Measurements from ENCODE around the gene CHSY3.

CHSY3 gene

DNA sequence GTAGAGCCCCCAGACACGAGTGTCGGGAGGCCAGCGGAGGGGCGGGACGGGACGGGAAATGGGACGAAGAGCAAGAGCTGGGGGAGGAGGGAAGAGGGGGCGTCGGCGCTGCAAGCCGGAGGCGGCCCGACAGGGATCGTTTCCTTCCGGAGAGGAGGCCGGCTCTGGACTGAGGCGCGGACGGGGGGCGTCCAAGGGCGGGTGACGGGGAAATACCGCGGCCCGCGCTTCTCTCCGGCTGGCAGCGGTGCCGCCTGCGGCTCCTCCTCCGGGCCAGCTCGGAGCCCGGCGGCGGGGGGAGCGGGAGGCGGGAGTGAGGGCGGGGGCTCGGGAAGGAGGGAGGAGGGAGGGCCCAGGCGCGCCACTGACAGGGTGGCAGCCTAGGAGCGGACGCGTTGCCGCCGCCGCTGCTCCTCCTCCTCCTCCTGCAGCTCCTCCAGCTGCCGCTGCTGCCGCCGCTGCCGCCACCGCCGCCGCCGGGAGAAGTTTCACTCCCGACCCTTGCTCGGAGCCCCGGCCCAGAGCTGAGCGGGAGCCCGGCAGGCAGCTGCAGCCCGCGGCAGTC lies at the start of gene CHSY3:
Gene CHSY3, plus strand, starts transcription at position 364 of the 565 bp plus-strand sequence.
- TF ChIP-seq, protein P1, sequence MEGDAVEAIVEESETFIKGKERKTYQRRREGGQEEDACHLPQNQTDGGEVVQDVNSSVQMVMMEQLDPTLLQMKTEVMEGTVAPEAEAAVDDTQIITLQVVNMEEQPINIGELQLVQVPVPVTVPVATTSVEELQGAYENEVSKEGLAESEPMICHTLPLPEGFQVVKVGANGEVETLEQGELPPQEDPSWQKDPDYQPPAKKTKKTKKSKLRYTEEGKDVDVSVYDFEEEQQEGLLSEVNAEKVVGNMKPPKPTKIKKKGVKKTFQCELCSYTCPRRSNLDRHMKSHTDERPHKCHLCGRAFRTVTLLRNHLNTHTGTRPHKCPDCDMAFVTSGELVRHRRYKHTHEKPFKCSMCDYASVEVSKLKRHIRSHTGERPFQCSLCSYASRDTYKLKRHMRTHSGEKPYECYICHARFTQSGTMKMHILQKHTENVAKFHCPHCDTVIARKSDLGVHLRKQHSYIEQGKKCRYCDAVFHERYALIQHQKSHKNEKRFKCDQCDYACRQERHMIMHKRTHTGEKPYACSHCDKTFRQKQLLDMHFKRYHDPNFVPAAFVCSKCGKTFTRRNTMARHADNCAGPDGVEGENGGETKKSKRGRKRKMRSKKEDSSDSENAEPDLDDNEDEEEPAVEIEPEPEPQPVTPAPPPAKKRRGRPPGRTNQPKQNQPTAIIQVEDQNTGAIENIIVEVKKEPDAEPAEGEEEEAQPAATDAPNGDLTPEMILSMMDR (conservative IDR thresholded peaks at IDR 0.05; ENCODE audit: low read depth, low read length): no peak
- Histone ChIP-seq H3K27ac (peak within 1 kb of the TSS; percentile 48), H3K4me2 (peak within 1 kb of the TSS; percentile 45), H4K20me1 (ENCODE audit: insufficient read depth) (no peaks in the 10 kb centered on the region), H3K27me3 (ENCODE audit: insufficient read depth, low read depth) (no peaks in the 10 kb centered on the region), H2AFZ (ENCODE audit: low read depth) (peak within 1 kb of the TSS; percentile 86), H3K79me2 (ENCODE audit: insufficient read depth, low read depth) (no peaks in the 10 kb centered on the region), H3K4me3 (IDR thresholded peaks at IDR 0.05; ENCODE audit: insufficient read depth, low read depth, low read length) (no peak within 1 kb of the TSS), H3K9ac (peak within 1 kb of the TSS; percentile 66), H3K4me1 (ENCODE audit: low read depth, poor library complexity, severe bottlenecking) (peaks cover 26% of the 10 kb centered on the region), H3K36me3 (ENCODE audit: insufficient read depth) (no peaks in the 10 kb centered on the region)

DNA sequence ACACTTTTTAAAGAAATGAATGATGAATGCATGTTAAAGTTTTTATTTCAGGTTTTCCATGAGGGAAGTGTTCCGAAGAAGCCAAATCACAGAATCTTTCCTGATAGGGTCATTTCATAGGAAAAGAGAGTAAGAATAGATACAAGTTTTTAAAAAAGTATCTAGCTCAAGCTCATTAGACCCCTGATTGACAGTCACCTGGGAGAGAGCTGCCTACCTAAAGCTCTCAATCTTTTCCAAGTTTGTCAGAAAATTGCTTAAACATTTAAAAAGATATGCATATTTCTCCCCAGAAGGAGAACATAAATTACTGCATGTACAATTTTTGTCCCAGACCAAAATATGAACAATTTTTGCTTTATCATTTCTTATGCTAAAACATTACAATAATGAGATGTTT lies 47.9 kb upstream of the CHSY3 start:
- no peaks in the 10 kb centered on the region for H3K27me3 ChIP-seq (ENCODE audit: insufficient read depth, low read depth)
- no peak overlapping the region for H3K9ac ChIP-seq
- H3K4me1 ChIP-seq (ENCODE audit: low read depth, poor library complexity, severe bottlenecking): no peaks in the 10 kb centered on the region
- H3K4me2 ChIP-seq: no peak overlapping the region
- no peaks in the 10 kb centered on the region for H3K36me3 ChIP-seq (ENCODE audit: insufficient read depth)
- H2AFZ ChIP-seq (ENCODE audit: low read depth): no peak overlapping the region
- no peak overlapping the region for H3K27ac ChIP-seq
- H3K4me3 ChIP-seq (IDR thresholded peaks at IDR 0.05; ENCODE audit: insufficient read depth, low read depth, low read length): no peak overlapping the region
- no peaks in the 10 kb centered on the region for H4K20me1 ChIP-seq (ENCODE audit: insufficient read depth)
- no peaks in the 10 kb centered on the region for H3K79me2 ChIP-seq (ENCODE audit: insufficient read depth, low read depth)
- TF ChIP-seq, protein P1 (conservative IDR thresholded peaks at IDR 0.05; ENCODE audit: low read depth, low read length): no peak

DNA sequence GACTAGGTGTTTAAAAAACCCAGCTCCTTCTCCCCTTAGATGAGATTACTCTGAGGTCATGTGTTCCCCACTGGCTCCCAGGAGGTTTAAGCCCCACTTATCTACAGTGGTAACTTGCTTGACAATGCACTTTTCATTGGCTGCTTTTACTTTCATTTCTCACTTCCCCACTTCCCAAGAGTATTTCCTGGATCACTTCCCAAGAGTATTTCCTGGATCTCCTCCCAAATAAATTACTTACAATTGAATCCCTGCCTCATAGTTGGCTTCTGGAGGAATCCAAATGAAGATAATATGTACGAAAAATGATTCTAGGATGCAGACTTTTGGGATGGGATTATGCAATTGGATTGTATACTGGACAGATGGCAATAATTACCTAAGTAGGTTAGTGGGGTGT lies 47.1 kb upstream of the CHSY3 start:
- TF ChIP-seq, protein P1 (conservative IDR thresholded peaks at IDR 0.05; ENCODE audit: low read depth, low read length): no peak
- Histone ChIP-seq H3K4me3 (IDR thresholded peaks at IDR 0.05; ENCODE audit: insufficient read depth, low read depth, low read length) (no peak overlapping the region), H3K27ac (no peak overlapping the region), H3K79me2 (ENCODE audit: insufficient read depth, low read depth) (no peaks in the 10 kb centered on the region), H3K4me2 (no peak overlapping the region), H3K27me3 (ENCODE audit: insufficient read depth, low read depth) (no peaks in the 10 kb centered on the region), H4K20me1 (ENCODE audit: insufficient read depth) (no peaks in the 10 kb centered on the region), H3K36me3 (ENCODE audit: insufficient read depth) (no peaks in the 10 kb centered on the region), H2AFZ (ENCODE audit: low read depth) (no peak overlapping the region), H3K4me1 (ENCODE audit: low read depth, poor library complexity, severe bottlenecking) (no peaks in the 10 kb centered on the region), H3K9ac (no peak overlapping the region)

DNA sequence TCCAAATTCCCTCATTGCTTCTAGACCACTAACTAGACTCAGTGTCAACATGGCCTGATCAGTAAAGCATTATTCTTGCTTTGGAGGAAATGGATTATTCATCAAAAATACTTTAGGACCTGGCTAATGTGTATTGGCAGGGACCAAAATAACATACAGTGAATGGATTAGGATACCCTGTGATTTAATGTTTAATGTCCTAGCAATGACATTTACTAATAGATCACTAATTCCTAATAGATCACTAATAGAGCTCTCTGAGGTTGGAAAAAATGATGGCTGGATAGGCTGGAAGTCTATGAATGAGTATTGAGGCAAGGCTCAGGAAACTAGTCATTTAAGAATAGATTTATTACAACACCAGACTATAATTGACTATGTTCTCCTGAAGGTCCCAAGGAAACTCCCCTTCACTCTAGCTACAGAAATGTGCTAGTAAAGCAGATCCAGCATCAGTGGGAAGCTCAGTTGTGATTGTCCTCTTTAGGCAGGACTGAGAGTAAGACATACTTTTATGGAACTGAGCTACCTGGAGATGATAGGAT lies 46.1 kb upstream of the CHSY3 start:
- Histone ChIP-seq H4K20me1 (ENCODE audit: insufficient read depth) (no peaks in the 10 kb centered on the region), H3K9ac (no peak overlapping the region), H3K27ac (no peak overlapping the region), H2AFZ (ENCODE audit: low read depth) (no peak overlapping the region), H3K36me3 (ENCODE audit: insufficient read depth) (no peaks in the 10 kb centered on the region), H3K4me3 (IDR thresholded peaks at IDR 0.05; ENCODE audit: insufficient read depth, low read depth, low read length) (no peak overlapping the region), H3K4me1 (ENCODE audit: low read depth, poor library complexity, severe bottlenecking) (no peaks in the 10 kb centered on the region), H3K4me2 (no peak overlapping the region), H3K27me3 (ENCODE audit: insufficient read depth, low read depth) (no peaks in the 10 kb centered on the region), H3K79me2 (ENCODE audit: insufficient read depth, low read depth) (no peaks in the 10 kb centered on the region)
- TF ChIP-seq, protein P1 (conservative IDR thresholded peaks at IDR 0.05; ENCODE audit: low read depth, low read length): no peak

Data from KMS-11 (cell line).